ENCODE data around the gene NRDE2.
A peak's percentile ranks its signal among the peaks of the same experiment; 100 is the strongest.

The NRDE2 gene

DNA sequence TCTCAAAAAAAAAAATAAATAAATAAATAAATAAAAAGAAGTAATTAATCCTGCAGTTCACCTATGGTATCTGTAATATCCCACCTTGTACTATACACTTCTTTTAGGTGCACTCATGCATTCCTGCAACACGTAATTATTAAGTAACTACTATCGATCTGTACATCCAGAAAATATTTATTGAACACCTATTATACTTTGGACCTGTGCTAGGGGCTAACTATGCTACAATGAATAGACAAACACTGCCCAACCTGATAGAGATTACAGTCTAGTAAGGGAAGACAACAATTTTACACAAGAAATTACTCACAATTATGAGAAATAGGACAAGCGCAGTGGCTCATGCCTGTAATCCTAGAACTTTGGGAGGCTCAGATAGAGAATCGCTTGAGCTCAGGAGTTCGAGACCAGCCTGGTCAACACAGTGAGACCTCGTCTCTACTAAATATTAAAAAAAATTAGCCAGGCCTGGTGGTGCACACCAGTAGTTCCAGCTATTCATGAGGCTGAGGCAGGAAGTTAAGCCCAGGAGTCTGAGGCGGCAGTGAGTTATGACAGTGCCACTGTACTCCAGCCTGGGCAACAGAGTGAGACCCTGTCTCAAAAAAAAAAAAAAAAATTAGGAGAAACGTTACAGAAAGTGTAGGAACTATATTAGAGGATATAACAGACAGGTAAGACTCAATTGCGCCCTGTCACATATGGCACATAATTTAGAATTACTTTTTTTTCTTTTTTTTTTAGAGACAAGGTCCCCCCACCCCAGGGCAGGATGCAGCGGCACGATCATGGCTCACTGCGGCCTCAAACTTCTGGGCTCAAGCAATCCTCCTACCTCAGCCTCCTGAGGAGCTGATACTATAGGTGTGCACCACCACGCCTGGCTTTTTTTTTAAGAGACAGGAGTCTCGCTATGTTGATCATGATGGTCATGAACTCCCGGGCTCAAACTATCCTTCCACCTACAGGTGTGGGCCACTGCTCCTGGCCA is 1.2 kb downstream of the NRDE2 start:
- TF ChIP-seq, protein P1, sequence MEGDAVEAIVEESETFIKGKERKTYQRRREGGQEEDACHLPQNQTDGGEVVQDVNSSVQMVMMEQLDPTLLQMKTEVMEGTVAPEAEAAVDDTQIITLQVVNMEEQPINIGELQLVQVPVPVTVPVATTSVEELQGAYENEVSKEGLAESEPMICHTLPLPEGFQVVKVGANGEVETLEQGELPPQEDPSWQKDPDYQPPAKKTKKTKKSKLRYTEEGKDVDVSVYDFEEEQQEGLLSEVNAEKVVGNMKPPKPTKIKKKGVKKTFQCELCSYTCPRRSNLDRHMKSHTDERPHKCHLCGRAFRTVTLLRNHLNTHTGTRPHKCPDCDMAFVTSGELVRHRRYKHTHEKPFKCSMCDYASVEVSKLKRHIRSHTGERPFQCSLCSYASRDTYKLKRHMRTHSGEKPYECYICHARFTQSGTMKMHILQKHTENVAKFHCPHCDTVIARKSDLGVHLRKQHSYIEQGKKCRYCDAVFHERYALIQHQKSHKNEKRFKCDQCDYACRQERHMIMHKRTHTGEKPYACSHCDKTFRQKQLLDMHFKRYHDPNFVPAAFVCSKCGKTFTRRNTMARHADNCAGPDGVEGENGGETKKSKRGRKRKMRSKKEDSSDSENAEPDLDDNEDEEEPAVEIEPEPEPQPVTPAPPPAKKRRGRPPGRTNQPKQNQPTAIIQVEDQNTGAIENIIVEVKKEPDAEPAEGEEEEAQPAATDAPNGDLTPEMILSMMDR (IDR thresholded peaks at IDR 0.05; ENCODE audit: low read depth, low read length, missing control alignments): no peak
- peak overlapping the region; percentile 50 for H3K4me3 ChIP-seq (replicated peaks; ENCODE audit: low read depth, low read length)
- no peak for DNase-seq (ENCODE audit: extremely low read depth, low read depth)

DNA sequence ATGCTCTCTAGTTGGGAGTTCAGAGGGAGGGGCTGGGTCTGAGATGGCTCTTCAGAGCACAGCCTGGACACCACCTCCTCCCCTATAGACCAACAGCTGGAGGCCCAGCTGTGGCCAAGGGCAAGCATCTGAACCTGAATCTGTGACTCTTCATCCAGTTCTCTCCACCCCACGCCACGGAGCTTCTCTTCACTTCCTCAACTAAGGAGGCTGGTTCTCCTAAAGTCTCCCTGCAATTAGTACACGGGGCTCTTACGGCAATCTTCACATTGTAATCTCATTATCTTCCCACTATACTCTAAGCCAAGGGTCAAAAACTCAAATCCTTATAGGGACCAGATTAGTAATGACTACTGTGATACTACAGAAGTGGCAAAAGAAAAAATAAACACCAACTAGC is 9.8 kb downstream of the NRDE2 start:
- DNase-seq (ENCODE audit: extremely low read depth, low read depth): no peak
- TF ChIP-seq, protein P1 (IDR thresholded peaks at IDR 0.05; ENCODE audit: low read depth, low read length, missing control alignments): no peak
- H3K4me3 ChIP-seq (replicated peaks; ENCODE audit: low read depth, low read length): no peak overlapping the region

DNA sequence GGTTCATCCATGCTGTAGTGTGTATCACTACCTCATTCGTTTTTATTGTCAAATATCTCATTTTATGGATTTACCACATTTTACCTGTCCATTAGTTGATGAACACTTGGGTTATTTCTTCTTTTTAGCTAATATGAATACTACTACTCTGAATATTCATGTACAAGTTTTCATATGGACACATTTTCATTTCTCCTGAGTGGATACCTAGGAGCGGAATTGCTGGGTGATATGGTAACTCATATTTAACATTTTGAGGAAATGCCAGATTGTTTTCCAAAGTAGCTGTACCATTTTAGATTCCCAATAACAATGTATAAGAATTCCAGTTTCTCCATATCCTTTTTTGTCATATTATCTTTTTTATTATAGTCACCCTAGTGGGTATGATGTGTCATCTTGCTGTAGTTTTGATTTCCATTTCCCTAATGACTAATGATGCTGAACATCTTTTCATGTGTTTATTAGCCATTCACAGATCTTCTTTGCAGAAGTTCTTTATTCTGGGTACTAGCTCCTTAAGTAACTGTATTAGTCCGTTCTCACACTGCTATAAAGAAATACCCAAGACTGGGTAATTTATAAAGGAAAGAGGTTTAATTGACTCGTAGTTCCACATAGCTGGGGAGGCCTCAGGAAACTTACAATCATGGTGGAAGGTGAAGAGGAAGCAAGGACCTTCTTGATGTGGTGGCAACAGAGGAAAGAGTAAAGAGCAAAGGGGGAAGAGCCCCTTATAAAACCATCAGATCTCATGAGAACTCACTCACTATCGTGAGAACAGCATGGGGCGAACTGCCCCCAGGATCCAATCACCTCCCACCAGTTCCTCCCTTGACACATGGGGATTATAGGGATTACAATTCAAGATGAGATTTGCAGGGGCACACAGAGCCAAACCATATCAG is 11.9 kb downstream of the NRDE2 start:
- no peak for DNase-seq (ENCODE audit: extremely low read depth, low read depth)
- no peak overlapping the region for H3K4me3 ChIP-seq (replicated peaks; ENCODE audit: low read depth, low read length)

DNA sequence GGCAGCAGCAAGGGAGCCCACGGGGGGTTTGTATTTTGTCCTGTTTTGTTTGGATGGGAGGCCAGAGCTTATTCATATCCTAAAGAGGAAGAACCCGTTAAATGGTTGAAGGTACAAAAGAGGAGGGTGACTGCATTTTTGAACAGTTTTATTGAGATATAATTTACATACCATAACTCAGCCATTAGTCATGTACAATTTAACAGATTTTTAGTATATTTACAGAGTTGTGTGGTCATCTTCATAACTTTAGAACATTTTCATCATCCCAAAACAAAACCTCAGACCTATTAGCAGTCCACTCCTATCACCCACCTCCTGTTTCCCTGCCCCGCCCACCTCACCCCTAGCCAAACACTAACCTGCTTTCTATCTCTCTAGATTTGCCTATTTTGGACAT is 12.6 kb downstream of the NRDE2 start:
- no peak for DNase-seq (ENCODE audit: extremely low read depth, low read depth)
- H3K4me3 ChIP-seq (replicated peaks; ENCODE audit: low read depth, low read length): no peak overlapping the region
- TF ChIP-seq, protein P1 (IDR thresholded peaks at IDR 0.05; ENCODE audit: low read depth, low read length, missing control alignments): no peak

More for the DNA sequence above, 11.9 kb downstream of the NRDE2 start:
- TF ChIP-seq, protein P1 (IDR thresholded peaks at IDR 0.05; ENCODE audit: low read depth, low read length, missing control alignments): no peak

DNA sequence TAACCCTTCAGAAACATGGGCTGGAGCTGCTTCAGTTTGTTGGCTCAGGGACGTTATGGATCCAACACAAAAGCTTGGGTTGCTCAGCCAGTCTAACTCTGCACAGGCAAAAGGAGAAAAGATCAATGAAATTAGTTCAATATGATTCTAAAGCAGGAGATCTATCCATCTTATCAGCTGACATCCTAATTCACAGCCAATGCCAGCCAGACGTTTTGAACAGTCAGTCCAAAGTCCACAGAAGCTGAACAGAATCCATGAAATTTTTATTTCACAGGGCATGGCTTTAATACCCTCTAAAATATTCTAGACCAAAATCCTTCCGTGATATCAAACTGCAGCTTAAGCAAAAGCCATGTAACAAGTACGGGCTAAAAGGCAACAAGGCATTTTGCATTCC is 13.7 kb downstream of the NRDE2 start:
- TF ChIP-seq, protein P1 (IDR thresholded peaks at IDR 0.05; ENCODE audit: low read depth, low read length, missing control alignments): no peak
- no peak overlapping the region for H3K4me3 ChIP-seq (replicated peaks; ENCODE audit: low read depth, low read length)
- no peak for DNase-seq (ENCODE audit: extremely low read depth, low read depth)

DNA sequence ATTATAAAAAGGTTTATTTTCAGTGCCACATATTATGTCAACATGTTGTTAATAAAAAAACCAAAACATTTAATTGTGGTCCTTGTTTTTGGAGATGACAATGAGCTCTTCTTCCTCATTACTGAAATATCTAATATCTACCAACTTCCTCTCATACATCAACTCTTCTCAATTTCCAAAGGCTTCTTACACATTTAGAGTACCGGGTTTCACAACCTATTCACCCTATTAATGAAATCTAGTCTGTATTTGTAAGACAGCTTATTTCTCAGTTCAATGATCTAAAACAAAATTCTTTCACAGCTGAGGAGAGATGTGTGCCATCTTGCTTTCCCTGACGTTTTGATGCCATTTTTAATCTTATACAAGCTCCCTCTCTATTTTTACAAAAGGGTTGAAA is 14.5 kb downstream of the NRDE2 start:
- DNase-seq (ENCODE audit: extremely low read depth, low read depth): no peak
- TF ChIP-seq, protein P1 (IDR thresholded peaks at IDR 0.05; ENCODE audit: low read depth, low read length, missing control alignments): no peak
- no peak overlapping the region for H3K4me3 ChIP-seq (replicated peaks; ENCODE audit: low read depth, low read length)

Data from HFF-Myc (cell line).